ENCODE data around the gene ZDHHC11.
"Not testable (repeated sequence)": the region's sequence is repeated elsewhere in the genome, so short reads cannot be mapped to it uniquely, and the experiment has no call there.

ZDHHC11 gene

DNA sequence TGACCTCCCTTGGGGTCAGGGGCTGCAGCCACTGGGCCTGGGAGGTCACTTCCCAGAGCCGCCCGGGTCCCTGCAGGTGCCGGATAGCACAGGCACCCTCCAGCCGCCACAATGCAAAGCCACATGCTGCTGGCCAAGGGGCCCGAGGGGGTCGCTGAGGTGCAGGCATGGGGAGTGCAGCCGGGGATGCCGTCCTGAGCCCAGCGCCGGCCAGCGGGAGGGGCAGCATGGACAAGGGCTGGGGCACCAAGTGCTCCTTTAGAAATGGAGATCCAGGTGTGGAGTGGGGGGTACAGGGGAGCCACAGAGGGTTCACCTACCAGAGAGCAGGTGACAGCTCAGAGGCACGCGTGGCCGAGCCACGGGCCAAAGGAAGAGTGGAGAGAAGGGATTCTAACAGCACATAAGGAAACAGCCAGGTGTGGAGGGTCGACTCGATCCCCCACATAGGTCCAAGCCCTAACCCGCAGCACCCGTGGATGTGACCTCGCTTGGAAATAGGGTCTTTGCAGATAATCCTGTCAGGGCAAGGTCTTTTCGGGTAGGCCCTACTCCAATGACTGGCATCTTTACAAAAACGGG is 90.9 kb downstream of the ZDHHC11 start:
- no peak for DNase-seq (ENCODE audit: low read depth)

DNA sequence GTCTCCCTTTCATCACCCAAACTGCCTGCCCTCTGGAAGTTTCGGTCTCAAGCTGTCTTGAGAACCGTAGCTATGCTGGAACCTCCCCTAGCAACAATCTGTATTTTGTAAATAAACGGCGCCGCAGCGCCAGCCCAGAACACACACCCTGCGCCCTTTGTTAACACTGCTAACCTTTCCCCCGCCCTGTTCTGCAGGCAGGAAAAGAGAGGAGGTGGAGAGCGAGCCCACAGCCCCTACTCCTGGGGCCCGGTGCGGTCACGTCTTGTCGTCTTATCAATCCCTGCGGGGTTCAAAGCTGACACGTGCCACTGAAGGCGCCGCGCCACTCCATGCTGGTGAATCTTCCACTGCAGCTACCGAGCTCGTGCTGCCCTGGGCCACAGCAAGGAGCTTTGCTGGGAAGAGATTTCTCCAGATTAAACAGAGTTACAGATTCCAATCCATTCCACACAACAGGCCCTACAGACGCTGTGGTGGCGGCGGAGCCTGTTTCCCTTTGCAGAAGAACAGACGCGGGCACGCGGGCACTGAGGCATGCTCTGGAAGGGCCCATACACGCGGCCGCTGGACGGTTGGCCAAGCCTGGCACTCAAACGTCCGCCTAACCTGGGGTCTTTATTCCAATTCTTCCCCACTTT is 91.6 kb downstream of the ZDHHC11 start:
- no peak for DNase-seq (ENCODE audit: low read depth)

DNA sequence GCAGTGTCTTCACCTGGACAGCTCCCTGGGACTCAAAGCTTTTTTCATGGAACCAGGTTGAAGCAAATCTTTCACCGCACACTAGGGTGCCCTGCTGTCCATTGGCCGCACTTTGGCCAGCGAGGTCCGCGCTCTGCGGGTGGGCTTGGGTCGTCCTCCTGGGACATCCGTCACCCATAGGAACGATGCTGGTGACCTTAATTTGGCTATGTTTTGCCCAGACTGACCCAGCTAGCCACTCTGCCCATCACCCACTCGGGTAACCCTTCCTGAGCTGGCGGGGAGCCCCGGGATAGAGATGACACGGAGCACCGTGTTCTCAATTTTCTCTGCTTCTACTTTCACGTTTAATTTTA is 92.1 kb downstream of the ZDHHC11 start:
- no peak for DNase-seq (ENCODE audit: low read depth)

DNA sequence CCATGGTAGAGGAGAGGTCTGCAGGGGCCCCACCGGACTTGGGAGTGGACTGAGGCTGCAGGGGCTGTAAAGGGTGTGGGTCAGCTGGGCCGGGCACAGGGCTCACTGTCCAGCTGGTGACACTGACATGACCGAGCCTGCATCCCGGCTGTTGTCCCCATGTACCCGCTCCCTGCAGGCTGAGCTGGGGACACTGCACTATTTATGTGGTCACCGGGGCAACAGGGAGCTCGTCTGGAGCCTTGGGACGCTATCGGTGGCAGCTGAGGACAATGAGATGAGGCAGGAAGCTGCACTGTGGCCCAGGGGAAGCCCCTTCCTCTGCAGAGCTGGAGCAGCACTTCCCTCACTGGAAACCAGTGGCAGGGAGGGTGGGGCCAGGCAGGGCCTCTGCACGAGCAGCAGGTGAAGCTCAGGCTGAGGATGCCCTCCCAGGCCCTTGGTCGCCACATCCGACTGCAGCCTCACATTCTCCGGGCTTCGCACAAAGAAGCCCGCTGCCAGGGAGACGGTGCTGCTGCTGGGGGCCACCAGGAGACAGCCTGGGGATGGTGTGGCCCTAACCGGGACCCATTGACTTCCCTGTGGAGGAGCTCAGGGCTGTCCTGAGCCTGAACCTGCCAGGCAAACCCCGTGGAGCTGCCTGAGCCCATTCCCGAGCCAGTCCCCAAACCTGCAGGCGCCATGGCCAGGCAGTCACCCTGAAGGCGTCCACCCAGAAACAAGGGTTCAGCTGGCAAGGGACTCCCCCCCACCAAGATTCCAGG is 92.7 kb downstream of the ZDHHC11 start:
- DNase-seq (ENCODE audit: low read depth), result no peak

DNA sequence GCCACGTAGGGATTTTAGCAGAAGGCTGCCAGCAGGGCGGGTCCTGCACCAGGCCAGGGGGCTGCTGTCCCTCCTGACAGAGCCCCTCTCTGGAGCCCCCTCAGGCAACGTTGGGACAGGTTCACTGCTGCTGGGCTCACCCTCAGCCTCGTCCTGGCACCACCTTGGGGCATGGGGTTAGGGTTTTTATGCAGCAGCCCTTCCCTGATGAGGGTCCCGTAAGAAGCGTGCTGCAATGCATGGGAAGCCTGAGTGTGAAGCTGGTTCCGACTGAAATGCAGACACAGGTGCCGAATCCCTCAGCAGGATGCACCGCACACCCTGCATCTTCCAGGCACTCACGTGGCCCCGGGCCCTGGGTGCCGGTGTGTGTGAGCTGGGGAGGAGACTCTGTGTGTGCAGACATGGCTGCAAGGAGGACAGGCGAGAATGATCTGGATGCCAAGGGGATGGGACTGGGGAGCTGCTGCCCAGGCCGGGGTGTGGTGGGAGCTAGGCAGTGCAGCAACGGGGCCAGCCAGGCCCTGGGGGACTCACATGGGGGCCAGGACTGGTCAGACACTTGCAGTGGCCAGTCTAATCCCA is 93.3 kb downstream of the ZDHHC11 start:
- DNase-seq (ENCODE audit: low read depth), result no peak

DNA sequence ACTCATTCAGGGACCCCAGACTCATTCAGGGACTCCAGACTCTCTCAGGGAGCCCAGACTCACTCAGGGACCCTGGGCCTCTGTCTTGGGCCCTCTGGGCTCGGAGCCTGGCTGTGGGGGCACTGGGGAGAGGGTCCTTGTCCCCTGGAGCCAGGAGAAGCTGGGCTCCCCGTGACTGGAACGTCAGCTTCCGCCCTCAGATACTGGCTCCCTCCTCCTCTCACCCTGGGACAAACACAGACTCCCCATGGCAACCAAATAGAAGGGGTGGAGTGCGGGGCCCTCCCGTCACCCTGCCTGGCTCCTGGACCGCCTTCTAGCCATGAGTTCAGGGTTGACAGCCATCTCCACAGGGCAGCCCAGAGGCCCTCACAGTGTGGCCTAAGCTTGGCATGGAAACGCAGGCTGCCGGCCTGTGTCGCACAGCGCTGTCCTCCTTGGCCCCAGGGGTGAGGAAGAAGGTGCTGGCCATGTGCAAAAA is 93.9 kb downstream of the ZDHHC11 start:
- DNase-seq (ENCODE audit: low read depth), result no peak

DNA sequence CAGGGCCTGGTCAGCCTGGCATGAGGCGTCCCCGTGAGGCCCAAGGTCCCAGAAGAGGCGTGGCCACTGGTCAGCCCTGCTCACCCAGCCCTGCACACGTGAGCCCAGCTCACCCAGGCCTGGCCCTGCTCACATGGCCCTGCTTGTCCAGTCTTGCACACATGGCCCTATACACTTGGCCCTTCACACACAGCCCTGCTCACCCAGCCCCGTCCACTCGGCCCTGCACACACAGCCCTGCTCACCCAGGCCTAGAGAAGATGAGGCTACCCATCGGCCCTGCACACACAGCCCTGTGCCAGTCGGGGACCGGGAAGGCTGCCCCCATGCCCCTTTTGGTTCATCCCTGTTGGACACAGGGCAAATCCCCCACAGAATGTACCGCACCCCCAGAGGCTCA is 94.6 kb downstream of the ZDHHC11 start:
- DNase-seq (ENCODE audit: low read depth), result no peak

DNA sequence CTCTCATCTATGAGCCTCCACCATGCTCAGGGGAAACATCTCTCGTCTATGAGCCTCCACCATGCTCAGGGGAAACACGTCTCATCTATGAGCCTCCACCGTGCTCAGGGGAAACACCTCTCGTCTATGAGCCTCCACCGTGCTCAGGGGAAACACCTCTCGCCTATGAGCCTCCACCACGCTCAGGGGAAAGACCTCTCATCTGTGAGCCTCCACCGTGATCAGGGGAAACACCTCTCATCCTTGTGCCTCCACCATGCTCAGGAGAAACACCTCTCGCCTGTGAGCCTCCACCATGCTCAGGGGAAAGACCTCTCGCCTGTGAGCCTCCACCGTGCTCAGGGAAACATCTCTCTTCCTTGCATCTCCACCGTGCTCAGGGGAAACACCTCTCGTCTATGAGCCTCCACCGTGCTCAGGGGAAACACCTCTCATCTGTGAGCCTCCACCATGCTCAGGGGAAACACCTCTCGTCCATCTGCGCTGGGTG is 96.6 kb downstream of the ZDHHC11 start:
- not testable (repeated sequence) for DNase-seq (ENCODE audit: low read depth)

DNA sequence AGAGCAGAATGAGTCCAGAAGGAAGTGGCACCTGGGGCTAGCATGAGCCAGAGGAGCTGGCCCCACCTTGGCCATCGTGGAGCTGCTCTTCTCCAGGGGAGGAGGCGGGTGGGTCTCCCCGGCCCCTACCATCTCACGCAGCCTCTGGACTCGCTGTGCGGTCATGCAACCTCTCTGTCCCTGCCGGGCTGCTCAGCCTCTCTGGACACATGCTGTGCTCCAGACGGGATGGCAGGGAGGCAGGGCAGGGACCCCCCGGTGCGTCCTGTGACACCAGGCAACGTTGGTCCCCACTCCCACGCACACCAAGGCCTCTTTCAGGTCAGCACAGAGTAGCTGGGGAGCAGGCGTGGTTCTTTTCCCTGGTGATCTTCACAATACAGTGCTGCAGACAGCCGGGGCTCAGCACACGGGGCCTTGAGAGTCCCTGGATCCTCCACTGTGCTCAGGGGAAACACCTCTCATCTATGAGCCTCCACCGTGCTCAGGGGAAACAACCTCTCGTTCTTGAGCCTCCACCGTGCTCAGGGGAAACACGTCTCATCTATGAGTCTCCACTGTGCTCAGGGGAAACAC is 97.1 kb downstream of the ZDHHC11 start:
- DNase-seq (ENCODE audit: low read depth), result not testable (repeated sequence)

DNA sequence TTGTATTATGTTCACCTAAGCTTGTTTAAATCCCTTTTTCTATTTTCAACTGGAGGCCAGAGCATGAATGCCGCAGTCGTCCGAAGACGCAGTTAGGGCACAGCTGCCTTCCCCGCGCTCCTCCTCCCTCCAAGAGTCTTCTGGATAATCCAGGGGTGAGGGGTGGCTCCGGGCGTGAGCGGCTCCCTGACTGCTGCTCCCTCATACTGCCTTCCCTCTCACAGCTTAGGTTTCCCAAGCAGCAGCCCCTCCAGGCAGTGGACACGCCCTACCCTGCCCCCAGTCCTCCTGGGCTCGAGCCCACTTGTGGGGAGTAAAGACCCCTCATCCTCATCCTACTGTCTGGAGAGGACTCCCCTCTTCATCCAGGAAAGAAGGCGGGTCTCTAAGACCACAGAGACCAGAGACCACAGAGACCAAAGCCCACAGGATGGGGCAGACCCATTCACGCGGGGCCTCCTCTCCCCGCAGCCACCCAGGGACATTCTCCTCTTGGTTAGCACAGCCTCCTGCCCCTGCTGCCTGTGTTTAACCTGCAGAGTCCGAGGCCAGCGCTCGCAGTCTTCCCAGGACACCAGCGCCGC is 98.2 kb downstream of the ZDHHC11 start:
- DNase-seq (ENCODE audit: low read depth), result not testable (repeated sequence)

DNA sequence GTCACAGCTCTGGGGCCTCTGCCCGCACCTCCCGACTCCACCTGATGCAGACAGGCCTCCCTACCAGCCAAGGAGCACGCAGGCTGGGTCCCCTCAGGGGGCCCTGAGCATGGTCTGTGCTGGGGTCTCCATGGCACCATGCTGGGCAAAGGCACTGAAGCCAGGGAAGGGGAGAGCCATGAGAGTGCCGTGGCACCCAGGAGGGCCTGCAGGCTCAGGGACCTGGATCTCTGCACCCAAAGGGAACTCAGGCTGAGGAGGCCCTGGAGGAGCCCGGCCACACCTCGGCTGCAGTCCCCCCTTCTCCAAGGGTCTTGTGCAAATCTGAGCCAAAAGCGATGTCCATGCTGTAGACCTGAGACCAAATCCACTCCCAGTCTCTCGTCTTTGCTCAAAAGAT is 98.8 kb downstream of the ZDHHC11 start:
- DNase-seq (ENCODE audit: low read depth), result not testable (repeated sequence)

DNA sequence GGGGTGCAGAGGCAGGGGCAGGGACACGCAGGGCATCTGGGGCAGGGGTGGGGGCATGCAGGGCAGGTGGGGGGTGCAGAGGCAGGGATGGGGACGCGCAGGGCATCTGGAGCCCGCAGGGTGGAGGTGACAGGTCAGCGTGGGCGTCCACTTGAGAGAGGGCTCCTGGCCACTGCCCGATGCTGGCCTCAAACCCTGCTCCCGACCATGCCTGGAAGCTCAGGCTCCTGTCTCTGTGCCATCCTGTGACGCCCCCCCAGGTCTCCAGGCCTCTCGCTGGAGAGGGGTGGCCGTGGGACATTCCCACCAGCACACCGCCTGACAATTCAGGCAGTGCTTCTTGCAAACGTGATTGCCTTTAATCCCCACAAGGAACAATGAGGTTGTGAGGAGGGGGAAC is 99.3 kb downstream of the ZDHHC11 start:
- no peak for DNase-seq (ENCODE audit: low read depth)

DNA sequence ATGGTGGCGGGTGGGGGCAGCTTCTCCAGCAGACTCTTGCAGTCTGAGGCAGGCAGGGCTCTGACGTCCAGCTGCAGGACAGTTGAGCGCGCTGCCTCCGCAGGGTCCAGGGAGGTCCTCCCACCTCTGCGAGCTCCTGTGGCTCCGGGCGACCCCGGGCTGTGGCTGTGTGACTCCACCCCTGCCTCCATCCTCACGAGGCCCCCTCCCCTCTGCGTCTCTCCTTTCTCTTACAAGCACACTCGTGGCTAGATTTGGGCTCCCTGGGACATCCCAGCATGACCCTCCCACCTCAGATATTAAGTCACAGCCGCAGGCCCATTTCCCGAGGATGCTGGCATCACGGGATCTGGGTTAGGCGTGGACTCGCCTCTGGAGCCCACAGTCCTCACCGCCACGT is 100.6 kb downstream of the ZDHHC11 start:
- not testable (repeated sequence) for DNase-seq (ENCODE audit: low read depth)

DNA sequence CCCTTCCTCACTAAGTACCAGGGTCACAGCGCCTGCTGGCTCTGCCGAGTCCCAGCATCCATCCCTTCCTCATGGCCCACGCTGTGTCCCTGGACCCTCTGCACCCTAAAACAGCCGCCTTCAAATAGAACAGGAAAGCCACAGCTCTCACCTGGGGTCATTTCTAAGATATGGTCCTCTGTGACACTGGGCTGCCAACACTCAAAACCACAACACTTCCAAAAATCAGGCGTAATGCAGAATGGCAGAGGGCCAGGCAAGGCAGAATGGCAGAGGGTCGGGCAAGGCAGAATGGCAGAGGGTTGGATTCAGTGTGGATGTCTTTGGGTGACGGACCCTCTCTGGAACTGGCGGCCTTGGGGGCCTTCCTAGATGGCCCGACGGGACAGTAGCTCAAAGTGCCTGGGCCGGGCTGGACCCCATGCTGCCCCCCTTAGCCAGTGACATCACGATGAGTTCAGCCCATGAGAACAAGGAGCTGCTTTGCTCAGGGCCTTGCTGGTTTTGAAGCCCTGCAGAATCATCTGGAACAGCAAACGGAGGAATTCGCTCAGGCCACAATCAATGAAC is 101.6 kb downstream of the ZDHHC11 start:
- DNase-seq (ENCODE audit: low read depth), result no peak

DNA sequence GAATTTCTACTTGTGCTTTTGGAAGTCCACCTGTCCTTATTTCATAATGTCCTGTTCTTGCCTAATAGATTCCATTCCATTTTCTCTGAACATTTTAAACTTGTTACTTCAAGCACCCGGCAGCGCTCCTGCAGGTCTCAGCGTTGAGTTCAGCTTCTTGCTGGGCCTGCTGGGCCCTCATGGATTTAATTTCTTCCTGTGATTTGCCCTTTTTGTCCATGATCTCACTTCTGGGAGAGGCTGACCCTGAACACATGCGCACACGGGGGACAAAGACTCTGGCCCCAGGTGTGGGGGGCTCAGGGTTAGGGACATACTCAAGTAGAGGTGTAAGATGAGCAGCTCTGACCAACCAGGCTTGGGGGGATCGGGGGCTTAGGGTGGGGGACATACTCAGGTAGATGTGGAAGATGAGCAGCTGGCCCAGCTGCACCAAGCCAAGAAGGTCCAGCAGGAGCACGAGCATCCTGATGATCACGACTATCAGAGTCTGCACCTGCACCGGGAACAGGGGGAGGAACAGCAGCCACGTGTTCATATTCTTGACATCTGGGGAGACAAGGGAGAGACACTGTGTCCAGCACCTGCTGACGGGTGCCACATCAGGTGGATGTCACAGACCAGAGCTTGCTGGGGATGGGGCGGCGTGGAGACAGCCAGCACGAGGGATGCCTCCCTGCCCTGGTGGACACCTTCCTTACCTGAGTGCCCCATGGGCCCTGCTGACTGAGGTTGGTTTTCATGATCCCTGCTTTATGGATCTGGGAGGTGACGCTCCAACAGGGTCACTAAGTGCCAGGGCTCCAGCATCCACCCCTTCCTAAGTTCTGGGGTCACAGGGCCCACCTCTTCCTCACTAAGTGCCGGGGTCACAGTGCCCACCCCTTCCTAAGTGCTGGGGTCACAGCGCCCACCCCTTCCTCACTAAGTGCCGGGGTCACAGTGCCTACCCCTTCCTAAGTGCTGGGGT is 102.5 kb downstream of the ZDHHC11 start:
- DNase-seq (ENCODE audit: low read depth), result not testable (repeated sequence)

DNA sequence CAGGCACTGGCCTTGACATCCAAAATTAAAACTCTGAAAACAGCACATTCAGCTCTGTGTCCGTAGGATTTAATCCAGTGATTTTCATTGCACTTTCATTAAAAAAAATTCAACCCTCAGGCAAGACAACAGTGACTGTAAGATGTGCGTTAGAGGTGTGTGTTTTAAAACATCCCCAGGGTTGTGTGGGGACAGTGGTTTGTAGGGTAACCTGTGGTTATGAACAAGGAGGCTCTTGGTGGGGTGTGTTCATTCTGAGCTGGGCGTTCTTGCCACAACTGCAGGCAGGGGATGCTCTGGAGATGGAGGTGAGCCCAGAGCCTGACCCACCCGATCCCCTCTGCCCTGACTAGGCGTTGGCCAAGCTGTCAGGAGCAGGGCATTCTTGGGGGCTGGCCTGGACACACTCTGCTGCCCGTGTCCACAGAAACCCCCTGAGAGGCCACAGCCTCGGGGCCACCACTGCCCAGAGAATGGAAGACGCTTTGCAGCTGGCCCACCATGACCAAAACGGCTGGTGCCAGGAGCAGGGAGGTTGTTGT is 103.4 kb downstream of the ZDHHC11 start:
- not testable (repeated sequence) for DNase-seq (ENCODE audit: low read depth)

DNA sequence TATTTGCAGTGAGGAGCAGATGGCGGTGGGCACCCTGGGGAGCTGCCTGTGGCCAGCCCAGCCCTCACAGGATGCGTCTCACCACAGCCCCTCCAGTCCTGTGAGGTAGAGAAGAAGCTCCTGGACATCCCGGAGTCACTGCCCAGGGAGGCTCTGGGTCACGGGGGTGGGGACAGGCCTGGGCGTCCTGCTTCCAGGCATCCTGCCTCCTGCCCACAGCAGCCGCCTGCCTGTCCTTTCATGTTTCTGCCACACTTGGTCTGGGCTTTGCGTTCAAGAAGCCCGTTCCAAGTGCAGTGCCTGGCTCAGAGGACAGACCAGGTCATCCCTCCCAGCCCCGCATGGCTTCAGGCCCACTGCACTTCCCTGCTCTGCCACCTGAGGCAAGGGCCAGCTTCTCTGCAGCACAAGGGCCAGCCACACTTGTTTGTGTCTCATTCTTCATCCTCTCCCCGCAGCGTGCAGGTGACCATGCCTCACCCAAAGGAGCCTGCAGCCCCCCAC is 104.5 kb downstream of the ZDHHC11 start:
- DNase-seq (ENCODE audit: low read depth), result no peak
